Gastrocnemius medialis (tissue), 4 donors: ENCODE measurements around the gene NOB1. TPM values are rescaled to one million over a fixed set of nuclear protein-coding genes. Genes with fewer than 3 reads are reported as not detected.
A peak's percentile ranks its signal among the peaks of the same experiment; 100 is the strongest.
"Not testable (repeated sequence)": the region's sequence is repeated elsewhere in the genome, so short reads cannot be mapped to it uniquely, and the experiment has no call there.

Experiments used
- ATAC-seq, 2 donors: fragments of 150-250 bp; one replicate each; pipeline ENCODE4 v1.9.1; 2016
- DNase-seq, 2 donors: peaks; one replicate each; pipeline ENCODE4 v3.0.0-alpha.2; 2019
- H3K27ac ChIP-seq, 4 donors: fragments of 200-600 bp; sonication (generic); 1 replicate in 1 of 4; 2 replicates in 3 of 4; pipeline ENCODE4 v1.5.1; 2016 to 2018; ENCODE audit warnings: mild to moderate bottlenecking in 2 of 4, moderate library complexity in 1 of 4
- H3K27me3 ChIP-seq, 3 donors: fragments of 200-600 bp; sonication (generic) in 2 of 3; 1 replicate in 1 of 3; 2 replicates in 2 of 3; pipeline versions ENCODE4 v1.5.1 to v1.6.0; 2016 to 2019; ENCODE audit warnings: mild to moderate bottlenecking in 1 of 3, moderate library complexity in 1 of 3
- H3K36me3 ChIP-seq, 2 donors: fragments of 200-600 bp; sonication (generic) in 1 of 2; one replicate each; pipeline ENCODE4 v1.5.1; 2017 to 2018
- H3K4me1 ChIP-seq, 2 donors: fragments of 200-600 bp; sonication (generic) in 1 of 2; one replicate each; pipeline ENCODE4 v1.5.1; 2016 to 2017; ENCODE audit warnings: mild to moderate bottlenecking in 2 of 2
- H3K4me3 ChIP-seq, 4 donors: fragments of 200-600 bp; sonication (generic) in 3 of 4; 1 replicate in 1 of 4; 2 replicates in 3 of 4; pipeline ENCODE4 v1.5.1; 2016 to 2019; ENCODE audit warnings: mild to moderate bottlenecking in 2 of 4
- H3K9me3 ChIP-seq, 3 donors: fragments of 200-600 bp; sonication (generic) in 2 of 3; 1 replicate in 1 of 3; 2 replicates in 2 of 3; pipeline ENCODE4 v1.5.1; 2016 to 2019
- POLR2A ChIP-seq, 2 donors: fragments of 450-650 bp; IDR thresholded peaks; one replicate each; pipeline ENCODE4 v1.6.1; 2017; ENCODE audit warnings: antibody characterized with exemption in 2 of 2, mild to moderate bottlenecking in 2 of 2, moderate library complexity in 2 of 2
- in situ Hi-C, 4 donors: fragments of 200-750 bp; cut with MboI; loops; one replicate each; pipeline versions ENCODE4 v1.15.0 to v1.8.0; 2017; ENCODE audit warnings: low sequenced_read_pairs in 4 of 4
- intact Hi-C: fragments of 100-400 bp; cut with DNase I; formaldehyde crosslinking; loops from one replicate; pipeline ENCODE4 v1.15.1; 2023; ENCODE audit warnings: low total_unique reads
- total RNA-seq, 4 donors: library from RNA; depleted of rRNA; stranded (reverse); fragments of >200 nt; gene quantifications; one replicate each; pipeline versions ENCODE4 v1.1.0 to v1.2.3, GENCODE V29; 2016
- TF ChIP-seq, protein P1 (sequence below), 5 experiments: fragments of 450-650 bp in 3 of 5; fragments of 200-600 bp in 2 of 5; sonication (generic) in 2 of 5; IDR thresholded peaks in 4 of 5; conservative IDR thresholded peaks in 1 of 5; 1 replicate in 4 of 5; 2 replicates in 1 of 5; pipeline ENCODE4 v1.5.1; 2016 to 2019; ENCODE audit warnings: antibody characterized with exemption in 5 of 5, mild to moderate bottlenecking in 3 of 5, moderate library complexity in 3 of 5

The NOB1 gene
- total RNA-seq, 4 donors from 2014 or later = 19.2 to 30.9 (median 24.2) TPM

DNA sequence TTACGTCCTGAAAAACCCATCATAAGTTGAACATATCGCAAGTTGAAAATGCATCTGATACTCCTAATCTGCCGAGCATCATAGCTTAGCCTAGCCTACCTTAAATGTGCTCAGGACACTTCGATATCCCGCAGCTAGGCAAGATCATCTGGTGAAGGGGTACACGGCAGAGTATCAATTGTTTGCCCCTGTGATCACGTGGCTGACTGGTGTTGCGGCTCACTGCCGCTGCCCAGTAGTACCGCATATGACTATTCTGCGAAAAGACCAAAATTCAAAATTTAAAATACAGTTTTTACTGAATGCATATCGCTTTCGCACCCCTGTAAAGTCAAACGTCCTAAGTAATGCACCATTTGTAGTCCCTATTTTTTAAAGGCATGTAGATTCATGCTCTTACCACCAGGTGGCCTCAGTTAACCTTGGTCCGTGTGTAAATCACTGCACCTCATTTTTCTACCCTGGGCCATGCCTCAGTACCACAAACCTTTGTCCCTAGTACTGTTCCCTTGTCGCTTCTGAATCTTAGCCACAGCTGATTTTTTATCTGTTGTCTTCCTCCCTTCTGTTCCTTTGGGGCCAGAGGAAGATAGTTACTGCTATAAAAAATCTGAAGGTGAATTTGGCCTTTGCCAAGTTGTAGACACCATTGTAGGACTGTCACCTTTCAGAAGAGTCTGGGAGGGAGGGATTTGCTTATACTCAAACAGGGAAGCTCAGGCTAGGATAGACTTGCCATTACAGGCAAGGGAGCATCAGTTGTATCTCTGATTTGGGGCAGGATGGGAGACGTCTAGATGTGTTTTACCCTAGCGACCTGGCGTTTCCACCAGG is 41.8 kb upstream of the NOB1 start:
- Histone ChIP-seq H3K4me1 (peaks cover 0 to 4% of the 10 kb centered on the region in 2 donors), H3K9me3 (no peaks in the 10 kb centered on the region), H3K4me3 (peak overlapping the region in 1 of 4 donors; percentile 10), H3K27ac (no peak overlapping the region), H3K27me3 (no peaks in the 10 kb centered on the region), H3K36me3 (peaks cover 0 to 7% of the 10 kb centered on the region in 2 donors)
- ATAC-seq (peak; percentile 80 to 95), DNase-seq (peak; percentile 13 to 18)
- intact Hi-C loops (loop anchor here (1.0 kb wide), 2 partner anchors 63 to 134 kb away; no protein-coding TSS in a partner anchor), in situ Hi-C loops (loop anchor here in 3 of 4 donors (5.0 to 10.0 kb wide), 4 partner anchors 48 to 138 kb away; no protein-coding TSS in a partner anchor)
- TF ChIP-seq POLR2A (IDR thresholded peaks at IDR 0.05) = no peak
- TF ChIP-seq, protein P1, sequence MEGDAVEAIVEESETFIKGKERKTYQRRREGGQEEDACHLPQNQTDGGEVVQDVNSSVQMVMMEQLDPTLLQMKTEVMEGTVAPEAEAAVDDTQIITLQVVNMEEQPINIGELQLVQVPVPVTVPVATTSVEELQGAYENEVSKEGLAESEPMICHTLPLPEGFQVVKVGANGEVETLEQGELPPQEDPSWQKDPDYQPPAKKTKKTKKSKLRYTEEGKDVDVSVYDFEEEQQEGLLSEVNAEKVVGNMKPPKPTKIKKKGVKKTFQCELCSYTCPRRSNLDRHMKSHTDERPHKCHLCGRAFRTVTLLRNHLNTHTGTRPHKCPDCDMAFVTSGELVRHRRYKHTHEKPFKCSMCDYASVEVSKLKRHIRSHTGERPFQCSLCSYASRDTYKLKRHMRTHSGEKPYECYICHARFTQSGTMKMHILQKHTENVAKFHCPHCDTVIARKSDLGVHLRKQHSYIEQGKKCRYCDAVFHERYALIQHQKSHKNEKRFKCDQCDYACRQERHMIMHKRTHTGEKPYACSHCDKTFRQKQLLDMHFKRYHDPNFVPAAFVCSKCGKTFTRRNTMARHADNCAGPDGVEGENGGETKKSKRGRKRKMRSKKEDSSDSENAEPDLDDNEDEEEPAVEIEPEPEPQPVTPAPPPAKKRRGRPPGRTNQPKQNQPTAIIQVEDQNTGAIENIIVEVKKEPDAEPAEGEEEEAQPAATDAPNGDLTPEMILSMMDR (IDR thresholded peaks at IDR 0.05 in 4 of 5, conservative IDR thresholded peaks at IDR 0.05 in 1 of 5) = peak; percentile 82 to 91 (median 89)

DNA sequence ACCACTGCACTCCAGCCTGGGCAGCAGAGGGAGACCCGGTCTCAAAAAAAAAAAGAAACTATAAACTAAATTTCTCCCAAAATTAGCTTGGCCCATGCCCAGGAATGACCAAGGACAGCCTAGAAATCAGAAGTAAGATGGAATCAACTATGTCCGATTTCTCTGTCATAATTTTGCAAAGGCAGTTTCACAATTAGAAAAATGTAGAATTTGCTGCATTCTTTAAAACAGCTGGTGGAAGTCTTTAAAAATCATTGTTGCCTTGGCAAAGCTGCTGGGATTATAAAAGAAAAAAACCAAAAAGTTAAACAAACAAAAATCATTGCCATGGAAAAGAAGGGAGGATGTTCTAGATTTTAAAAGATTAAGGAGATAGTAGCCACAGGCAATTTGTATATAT is 39.8 kb upstream of the NOB1 start:
- ATAC-seq = no peak
- Histone ChIP-seq H3K4me3 (no peak overlapping the region), H3K27me3 (no peaks in the 10 kb centered on the region), H3K9me3 (no peaks in the 10 kb centered on the region), H3K27ac (no peak overlapping the region), H3K36me3 (peaks cover 0 to 4% of the 10 kb centered on the region in 2 donors), H3K4me1 (peaks cover 0 to 4% of the 10 kb centered on the region in 2 donors)
- TF ChIP-seq, protein P1 (IDR thresholded peaks at IDR 0.05 in 4 of 5, conservative IDR thresholded peaks at IDR 0.05 in 1 of 5) = no peak
- no peak for TF ChIP-seq POLR2A (IDR thresholded peaks at IDR 0.05)
- in situ Hi-C loops = loop anchor here in 3 of 4 donors (5.0 to 10.0 kb wide), 4 partner anchors 50 to 140 kb away; no protein-coding TSS in a partner anchor
- DNase-seq = no peak
- intact Hi-C loops = no loop called here

DNA sequence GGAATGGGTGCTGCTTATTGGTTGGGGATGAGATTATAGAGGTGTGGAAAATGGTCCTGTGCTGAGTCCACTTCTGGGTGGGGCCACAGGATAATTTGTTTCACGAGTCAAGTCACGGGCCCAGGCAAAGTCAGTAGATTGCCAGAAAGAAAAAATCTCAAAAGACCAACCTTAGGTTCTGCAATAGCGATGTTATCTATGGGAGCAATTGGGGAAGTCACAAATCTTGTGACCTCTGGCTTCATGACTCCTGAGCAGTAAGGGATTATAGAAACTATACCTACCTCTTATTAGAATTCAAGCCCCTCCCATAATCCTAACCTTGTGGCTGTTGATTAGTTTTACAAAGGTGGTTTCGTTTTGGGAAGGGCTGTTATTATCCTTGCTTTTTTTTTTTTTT is 38.8 kb upstream of the NOB1 start:
- Histone ChIP-seq H3K4me1 (peaks cover 0 to 4% of the 10 kb centered on the region in 2 donors), H3K4me3 (no peak overlapping the region), H3K27ac (no peak overlapping the region), H3K9me3 (no peaks in the 10 kb centered on the region), H3K36me3 (peaks cover 0 to 6% of the 10 kb centered on the region in 2 donors), H3K27me3 (no peaks in the 10 kb centered on the region)
- TF ChIP-seq POLR2A (IDR thresholded peaks at IDR 0.05) = no peak
- TF ChIP-seq, protein P1 (IDR thresholded peaks at IDR 0.05 in 4 of 5, conservative IDR thresholded peaks at IDR 0.05 in 1 of 5) = no peak
- in situ Hi-C loops (loop anchor here in 3 of 4 donors (5.0 to 10.0 kb wide), 4 partner anchors 51 to 141 kb away; no protein-coding TSS in a partner anchor), intact Hi-C loops (no loop called here)
- DNase-seq (no peak), ATAC-seq (no peak)

DNA sequence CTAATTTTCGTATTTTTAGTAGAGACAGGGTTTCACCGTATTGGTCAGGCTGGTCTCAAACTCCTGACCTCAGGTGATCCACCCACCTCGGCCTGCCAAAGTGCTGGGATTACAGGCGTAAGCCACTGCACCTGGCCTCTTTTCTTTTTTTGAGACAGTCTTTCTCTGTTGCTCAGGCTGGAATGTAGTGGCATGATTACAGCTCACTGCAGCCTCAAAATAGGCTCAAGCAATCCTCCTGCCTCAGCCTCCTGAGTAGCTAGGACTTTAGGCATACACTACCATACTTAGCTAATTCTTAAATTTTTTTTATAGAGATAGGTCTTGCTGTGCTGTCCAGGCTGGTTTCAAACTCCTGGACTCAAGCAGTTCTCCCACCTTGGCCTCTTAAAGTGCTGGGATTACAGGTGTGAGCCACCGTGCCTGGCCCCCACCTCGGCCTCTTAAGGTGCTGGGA is 36.7 kb upstream of the NOB1 start:
- H3K27me3 ChIP-seq, H3K4me3 ChIP-seq, ATAC-seq, DNase-seq, H3K4me1 ChIP-seq, H3K27ac ChIP-seq, intact Hi-C loops, H3K9me3 ChIP-seq: not testable (repeated sequence)
- in situ Hi-C loops = loop anchor here in 3 of 4 donors (5.0 to 10.0 kb wide), 4 partner anchors 53 to 143 kb away; no protein-coding TSS in a partner anchor
- peaks cover 0 to 22% of the 10 kb centered on the region in 2 donors for H3K36me3 ChIP-seq

DNA sequence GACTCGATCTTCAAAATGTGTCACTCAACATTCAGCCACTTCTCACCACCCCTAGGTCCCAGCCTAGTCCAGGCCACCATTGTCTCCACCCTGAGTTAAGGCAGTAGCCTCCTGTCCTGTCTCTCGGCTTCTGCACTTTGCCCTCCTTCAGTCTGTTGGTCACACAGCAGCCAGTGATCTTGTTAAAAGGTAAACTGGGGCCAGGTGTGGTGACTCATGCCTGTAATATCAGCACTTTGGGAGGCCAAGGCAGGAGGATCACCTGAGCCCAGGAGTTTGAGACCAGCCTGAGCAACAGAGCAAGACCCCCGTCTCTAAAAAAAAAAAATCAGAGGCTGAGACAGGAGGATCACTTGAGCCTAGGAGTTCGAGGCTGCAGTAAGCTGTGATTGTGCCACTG is 33.2 kb upstream of the NOB1 start:
- in situ Hi-C loops = no loop called here

More for the DNA sequence above, 33.2 kb upstream of the NOB1 start:
- Histone ChIP-seq H3K27ac (no peak overlapping the region), H3K27me3 (no peaks in the 10 kb centered on the region), H3K9me3 (no peaks in the 10 kb centered on the region), H3K4me3 (no peak overlapping the region), H3K36me3 (peaks cover 0 to 22% of the 10 kb centered on the region in 2 donors), H3K4me1 (no peaks in the 10 kb centered on the region)
- ATAC-seq (no peak), DNase-seq (no peak)
- intact Hi-C loops = no loop called here
- no peak for TF ChIP-seq POLR2A (IDR thresholded peaks at IDR 0.05)
- TF ChIP-seq, protein P1 (IDR thresholded peaks at IDR 0.05 in 4 of 5, conservative IDR thresholded peaks at IDR 0.05 in 1 of 5) = no peak
